GM18502 (cell line): ENCODE measurements around the gene PTPN7.
"Not testable (repeated sequence)": the region's sequence is repeated elsewhere in the genome, so short reads cannot be mapped to it uniquely, and the experiment has no call there.

ENCODE experiments used
- ATAC-seq: cut with Tn5 transposase; IDR thresholded peaks from one replicate; pipeline ENCODE4 v1.9.1; 2021; ENCODE audit warnings: mild to moderate bottlenecking; ENCODE audit not compliant: unreplicated experiment, poor library complexity

The PTPN7 gene

DNA sequence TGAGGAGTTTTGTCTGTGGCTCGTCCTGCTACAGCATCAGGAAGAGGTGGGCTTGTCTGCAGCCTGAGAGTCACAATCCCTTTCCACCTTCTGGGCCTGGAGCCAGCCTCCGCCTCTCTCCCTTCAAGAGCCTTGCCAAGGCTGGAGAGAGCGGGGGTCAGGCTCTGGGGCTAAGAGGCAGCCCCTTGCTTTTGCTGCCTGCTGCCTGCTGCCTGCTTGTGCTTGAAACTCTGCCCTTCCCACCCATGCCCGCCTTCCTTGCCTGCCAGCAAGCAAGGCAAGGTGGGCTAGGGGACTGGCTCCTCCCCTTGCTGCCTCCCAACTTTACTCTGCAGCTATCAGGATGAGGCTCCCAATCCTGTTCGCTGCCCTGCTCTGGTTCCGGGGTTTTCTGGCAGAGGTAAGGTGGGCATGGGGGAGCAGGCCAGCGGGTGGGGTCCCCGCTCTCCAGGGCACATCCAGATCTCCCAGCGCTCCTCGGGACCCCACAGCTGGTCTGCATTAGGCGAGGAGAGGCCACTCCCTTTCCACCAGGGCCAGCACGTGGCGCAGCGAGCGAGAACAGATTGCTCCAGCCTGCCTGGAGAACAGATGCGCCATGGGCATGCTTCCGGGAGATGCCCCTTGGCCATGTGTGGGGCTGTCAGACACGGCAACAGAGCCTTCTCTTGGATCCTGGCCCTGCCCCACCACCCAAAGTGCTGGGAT is 7.5 kb upstream of the PTPN7 start:
- ATAC-seq = no peak

DNA sequence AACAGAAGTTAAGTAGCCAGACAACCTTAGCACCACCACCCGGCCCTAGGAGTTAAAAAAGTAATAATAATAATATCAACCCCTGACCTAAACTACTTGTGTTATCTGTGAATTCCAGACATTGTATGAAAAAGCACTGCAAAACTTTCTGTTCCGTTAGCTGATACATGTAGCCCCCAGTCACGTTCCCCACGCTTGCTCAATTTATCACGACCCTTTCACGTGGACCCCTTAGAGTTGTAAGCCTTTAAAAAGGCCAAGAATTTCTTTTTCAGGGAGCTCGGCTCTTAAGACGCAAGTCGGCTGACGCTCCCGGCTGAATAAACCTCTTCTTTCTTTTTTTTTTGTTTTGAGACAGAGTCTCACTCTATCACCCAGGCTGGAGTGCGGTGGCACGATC is 6.7 kb upstream of the PTPN7 start:
- not testable (repeated sequence) for ATAC-seq

- ATAC-seq = no peak
These were observed 5.8 kb upstream of the PTPN7 start for GRCh38 chr1:202165942-202166843.

DNA sequence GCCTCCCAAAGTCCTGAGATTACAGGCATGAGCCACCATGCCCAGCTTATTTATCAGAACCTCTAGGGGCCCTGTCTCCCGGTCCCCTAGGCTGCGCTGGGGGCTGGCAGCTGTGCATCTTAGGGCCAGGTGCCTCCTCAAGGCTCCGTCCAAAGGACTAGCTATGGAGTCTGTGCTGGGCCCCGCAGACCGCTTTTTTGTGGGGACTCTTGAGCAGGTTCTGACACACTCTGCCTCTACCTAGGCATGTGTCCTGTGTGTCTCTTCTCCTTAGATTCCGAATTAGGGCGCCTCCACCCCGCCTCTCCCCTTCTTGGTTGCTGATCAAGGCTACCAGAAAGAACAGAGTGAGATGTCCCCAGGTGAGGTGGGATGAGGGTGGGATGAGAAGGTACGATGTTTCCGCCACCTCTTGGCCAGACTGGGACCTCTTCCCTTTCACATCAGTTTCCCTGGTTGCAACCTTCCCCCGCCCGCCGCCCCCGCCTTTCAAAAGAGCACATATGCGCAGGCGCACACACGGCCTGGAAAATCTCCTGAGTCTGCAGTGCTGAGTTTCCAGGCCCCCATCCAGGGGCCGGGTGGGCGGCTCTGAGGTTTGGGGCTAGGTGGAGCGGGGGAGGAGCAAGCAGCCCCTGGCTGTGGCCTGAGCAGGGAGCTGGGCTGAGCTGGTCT is 5.0 kb upstream of the PTPN7 start:
- ATAC-seq = no peak

DNA sequence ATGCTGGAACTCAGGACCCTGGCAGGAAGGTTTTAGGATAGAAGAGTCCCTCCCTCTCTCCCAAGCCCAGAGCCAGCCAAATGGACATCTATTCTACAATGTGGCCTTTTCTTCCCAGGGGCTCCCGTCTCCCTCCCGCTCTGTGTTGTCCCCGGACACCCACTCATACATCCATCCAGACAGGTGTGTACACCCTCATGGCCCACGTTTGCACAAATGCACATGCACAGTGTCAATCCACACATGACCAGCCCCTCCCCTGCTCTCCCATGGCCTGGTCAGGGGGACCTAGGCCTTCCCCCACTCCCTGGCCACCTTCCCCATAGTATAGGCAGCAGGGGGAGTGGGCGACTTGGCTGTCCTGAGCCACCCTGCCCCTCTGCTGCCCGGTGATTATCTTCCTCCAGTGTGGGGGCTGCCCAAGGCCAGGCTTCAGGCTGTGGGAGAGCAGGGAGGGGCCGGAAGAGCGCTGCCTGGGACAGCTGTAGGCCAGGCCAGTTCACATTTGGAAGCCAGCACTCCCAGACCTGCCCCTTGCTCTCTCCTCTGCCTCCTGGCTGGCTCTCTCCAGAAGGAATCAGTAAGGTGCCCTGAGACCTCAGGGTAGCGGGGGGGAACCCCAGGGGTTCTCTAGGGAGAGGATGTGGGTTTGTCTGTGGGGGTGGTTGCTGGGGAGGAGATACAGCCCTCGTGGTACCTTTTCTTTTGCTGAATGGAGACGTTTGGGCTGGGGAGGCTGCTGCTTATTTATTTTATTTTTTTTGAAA is 4.1 kb upstream of the PTPN7 start:
- peak; percentile 59 for ATAC-seq

GRCh38 chr1:202163281-202164270 is 3.2 kb upstream of the PTPN7 start:
- no peak for ATAC-seq

DNA sequence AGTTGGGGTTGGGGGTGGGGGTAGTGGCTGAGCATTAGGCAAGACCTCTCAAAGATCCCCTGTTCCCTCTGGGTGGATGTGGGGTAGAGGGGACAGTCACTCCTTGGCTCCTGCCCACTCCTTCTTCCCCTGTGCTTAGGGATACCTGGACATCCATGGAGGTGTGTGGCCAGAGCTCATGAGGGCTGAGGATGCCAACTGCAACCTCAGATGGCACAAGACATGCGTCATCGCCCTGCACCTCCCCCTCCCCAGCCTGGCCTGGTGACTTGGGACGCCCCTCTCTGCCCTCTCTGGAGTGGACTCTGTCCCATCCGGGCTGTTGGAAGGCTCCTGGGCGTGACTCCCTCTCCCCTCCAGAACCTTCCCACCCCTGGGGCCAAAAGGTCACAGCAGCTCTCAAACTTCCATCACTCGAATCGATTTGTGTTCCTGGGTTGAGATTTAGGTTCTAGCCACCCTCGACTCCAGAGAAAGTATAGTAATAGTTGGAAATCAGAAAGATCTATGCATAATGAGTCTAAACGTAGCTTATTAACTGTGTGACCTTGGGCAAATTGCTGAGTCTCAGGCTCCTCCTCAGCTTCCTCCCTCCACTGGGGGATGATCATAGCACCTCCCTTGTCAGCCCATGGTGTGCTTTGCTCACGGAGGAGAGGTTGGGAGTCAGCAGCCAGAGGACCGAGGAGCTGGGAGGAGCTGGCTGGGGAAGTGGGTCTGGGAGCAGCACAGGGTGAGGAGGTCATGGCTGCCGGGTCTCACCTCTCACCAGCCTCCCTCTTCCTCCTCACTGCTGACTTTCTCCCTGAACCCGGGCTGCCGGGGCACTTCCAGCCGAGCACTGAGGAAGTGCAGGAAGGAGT is 2.2 kb upstream of the PTPN7 start:
- ATAC-seq = no peak

GRCh38 chr1:202162047-202162417 is 1.6 kb upstream of the PTPN7 start:
- ATAC-seq = peak; percentile 35

DNA sequence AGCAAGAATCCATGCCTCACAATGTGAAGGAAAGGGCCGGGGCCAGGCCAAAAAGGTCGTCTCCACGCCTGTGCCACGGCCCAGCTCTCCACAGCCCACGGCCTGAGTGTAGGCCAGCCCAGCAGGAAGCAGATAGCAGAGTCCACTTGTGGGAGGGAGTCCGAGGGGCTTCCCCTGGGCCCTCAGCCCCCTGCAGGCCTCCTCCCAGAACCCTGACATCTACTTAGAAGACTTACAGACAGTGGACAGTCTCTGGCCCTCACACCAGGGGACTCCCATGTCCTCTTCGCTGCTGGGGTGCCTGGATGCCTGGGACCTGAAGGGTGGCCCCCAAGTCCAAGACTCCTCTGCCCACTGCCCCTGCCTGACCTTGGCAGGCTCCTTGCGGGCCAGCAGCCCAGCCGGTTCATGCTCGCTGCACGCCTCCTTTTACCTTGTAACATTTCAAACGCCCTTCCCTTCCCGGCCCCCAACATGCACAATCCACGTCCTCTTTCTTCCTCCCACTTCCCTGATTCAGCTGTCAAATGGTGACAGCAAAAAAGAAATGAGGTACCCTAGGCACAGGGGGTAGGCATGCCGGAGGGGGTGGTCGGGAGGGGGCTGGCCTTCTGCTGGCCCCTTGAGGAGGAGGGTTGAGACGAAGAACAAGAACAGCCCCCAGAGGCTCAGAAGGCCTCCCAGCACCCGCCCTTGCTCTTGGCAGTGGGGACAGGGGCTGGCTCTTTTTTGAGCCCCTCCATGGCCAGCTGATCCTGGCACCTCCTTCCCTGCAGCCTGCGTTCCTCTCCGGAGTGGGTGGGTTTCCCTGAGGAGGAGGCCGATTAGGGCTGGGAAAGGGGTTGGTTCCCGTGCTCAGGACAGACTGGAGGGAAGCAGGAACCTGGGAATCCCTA is 997 bp upstream of the PTPN7 start:
- no peak for ATAC-seq

- peak; percentile 20 for ATAC-seq
These were observed 649 bp downstream of the PTPN7 start for GRCh38 chr1:202159534-202160371.

DNA sequence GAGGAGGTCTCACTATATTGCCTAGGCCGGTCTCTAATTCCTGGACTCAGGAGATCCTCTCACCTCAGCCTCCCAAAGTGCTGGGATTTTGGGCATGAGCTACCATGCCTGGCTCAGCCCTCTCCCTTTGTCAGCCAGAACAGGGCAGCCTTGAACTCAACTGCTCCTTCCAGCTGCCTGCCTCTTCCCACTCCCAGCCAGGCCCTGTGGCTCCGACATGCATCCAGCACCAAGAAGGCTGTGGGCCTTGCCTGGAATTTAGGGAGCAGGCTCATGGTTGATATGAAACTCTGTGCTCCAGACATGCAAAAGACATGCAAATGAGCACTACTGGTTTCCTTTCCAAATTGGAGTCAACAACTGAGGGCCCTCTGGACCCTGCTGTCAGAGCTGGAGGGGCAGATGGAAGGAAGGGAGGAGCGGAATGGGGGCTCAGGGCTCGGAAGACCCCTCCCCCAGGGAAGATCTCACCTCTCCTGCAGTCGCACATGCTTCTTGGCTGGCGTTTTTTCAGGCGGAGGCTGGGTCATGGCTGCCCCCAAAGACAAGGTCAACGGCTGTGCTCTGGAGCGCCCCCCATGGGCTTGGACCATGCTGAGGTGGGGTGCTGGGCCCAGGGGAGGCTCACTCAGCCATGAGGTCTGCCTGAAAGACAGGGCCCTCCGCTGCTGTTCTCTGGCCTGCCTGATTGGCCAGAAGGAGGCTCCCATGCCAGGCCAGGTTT is 1.4 kb downstream of the PTPN7 start:
- ATAC-seq = no peak

DNA sequence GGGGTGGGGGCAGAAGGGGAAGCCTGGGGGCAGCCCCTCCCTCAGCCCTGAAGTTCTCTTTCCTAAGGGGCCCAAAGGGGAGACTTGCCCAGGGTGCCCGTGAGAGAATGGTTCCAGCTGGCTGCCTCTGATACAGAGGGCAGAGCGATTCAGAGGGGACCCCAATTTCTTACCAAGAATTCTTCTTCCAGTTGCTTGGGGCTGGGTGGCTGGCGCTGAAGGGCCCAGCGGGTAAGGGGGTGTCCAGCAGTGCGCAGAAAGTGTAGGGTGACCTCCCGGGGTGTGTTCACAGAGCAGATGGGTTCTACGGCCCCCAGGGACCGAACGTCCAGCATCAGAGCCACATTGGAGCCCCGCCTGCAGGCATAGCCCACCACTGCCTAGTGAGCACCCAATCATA is 2.5 kb downstream of the PTPN7 start:
- ATAC-seq = no peak

DNA sequence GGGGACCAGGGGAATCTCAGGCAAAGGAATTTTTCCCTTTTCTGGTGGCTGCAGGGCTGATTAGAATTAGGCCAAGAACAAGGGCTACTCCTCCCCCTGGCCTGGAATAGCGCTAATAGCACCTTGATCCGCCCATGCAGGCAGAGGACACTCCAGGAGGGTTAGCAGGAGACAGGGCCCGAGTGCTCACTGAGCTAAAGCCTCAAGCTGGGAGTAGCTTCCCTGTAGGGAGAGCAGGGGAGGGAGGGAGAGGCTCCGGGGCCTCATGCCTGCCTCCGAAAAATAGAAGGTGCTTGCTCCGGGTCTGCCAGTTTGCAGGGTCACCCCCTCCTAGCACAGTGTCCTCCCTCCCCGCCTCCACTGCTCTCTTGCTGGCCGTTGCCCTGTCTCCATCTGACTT is 3.8 kb downstream of the PTPN7 start:
- no peak for ATAC-seq

DNA sequence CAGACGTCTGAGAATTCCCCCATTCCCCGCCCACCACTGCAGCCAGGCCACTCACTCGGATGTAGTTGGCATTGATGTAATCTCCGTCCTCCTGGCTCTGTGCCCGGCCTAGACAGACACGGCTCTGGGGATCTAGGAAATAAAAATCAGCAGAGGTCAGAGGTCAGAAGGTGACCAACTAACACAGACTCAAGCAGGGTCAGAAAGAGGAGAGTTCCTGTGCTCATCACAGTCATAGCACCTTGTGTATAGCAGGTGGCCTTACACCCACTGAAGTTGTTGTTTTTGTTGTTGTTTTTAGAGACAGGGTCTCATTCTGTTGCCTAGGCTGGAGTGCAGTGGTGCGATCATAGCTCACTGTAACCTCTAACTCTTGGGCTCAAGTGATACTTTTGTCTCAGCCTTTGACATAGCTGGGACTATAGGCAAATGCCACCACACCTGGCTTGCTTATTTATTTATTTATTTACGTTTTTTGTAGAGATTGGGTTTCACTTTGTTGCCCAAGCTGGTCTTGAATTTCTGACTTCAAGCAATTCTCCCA is 4.9 kb downstream of the PTPN7 start:
- no peak for ATAC-seq

GRCh38 chr1:202154766-202155477 is 5.5 kb downstream of the PTPN7 start:
- no peak for ATAC-seq
